Skeletal muscle satellite cell (primary cell): Measurements from ENCODE around the gene KRR1. TPM values are rescaled to one million over a fixed set of nuclear protein-coding genes. Genes with fewer than 3 reads are reported as not detected.

Source experiments
- H3K27me3 ChIP-seq: 2 replicates; pipeline ENCODE4 v1.7.0; 2013; ENCODE audit warnings: low read length; ENCODE audit not compliant: control insufficient read depth, insufficient read depth
- H3K36me3 ChIP-seq: 2 replicates; pipeline ENCODE4 v1.7.0; 2013; ENCODE audit warnings: mild to moderate bottlenecking, control low read depth, low read length; ENCODE audit not compliant: insufficient read depth
- H3K4me1 ChIP-seq: 2 replicates; pipeline ENCODE4 v1.7.0; 2013; ENCODE audit warnings: low read length; ENCODE audit not compliant: control insufficient read depth, insufficient read depth
- H3K4me2 ChIP-seq: 2 replicates; pipeline ENCODE4 v1.7.0; 2013; ENCODE audit warnings: mild to moderate bottlenecking, low read length
- H3K4me3 ChIP-seq: 2 replicates; pipeline ENCODE4 v1.7.0; 2013; ENCODE audit warnings: low read length
- H3K9ac ChIP-seq: 2 replicates; pipeline ENCODE4 v1.7.0; 2013; ENCODE audit warnings: mild to moderate bottlenecking, low read depth, low read length, moderate library complexity
- H3K9me3 ChIP-seq: replicated peaks from 2 replicates; pipeline ENCODE4 v1.7.0; 2013; ENCODE audit warnings: mild to moderate bottlenecking, control low read depth, low read length
- total RNA-seq: library from RNA; depleted of rRNA; stranded (reverse); fragments of >200 nt; gene quantifications from 2 replicates; pipeline ENCODE4 v1.2.3, GENCODE V29; 2012; rRNA removed

The KRR1 gene
- total RNA-seq = 22.5 and 27.4 TPM in 2 replicates

GRCh38 chr12:75511116-75512048 lies at the start of gene KRR1:
TSS of gene KRR1 (minus strand) at chr12:75511609. CDS start at chr12:75511597, 12 bp downstream.
- Histone ChIP-seq H3K4me3 (peak within 1 kb of the TSS; percentile 77), H3K9ac (peak within 1 kb of the TSS; percentile 89), H3K9me3 (no peaks in the 10 kb centered on the region), H3K36me3 (no peaks in the 10 kb centered on the region), H3K27me3 (no peaks in the 10 kb centered on the region), H3K4me2 (peak within 1 kb of the TSS; percentile 86), H3K4me1 (peaks cover 18% of the 10 kb centered on the region)

- no peak overlapping the region for H3K4me2 ChIP-seq
- H3K9me3 ChIP-seq = no peaks in the 10 kb centered on the region
- no peak overlapping the region for H3K9ac ChIP-seq
- H3K4me1 ChIP-seq = peaks cover 4% of the 10 kb centered on the region
- no peak overlapping the region for H3K4me3 ChIP-seq
- no peaks in the 10 kb centered on the region for H3K36me3 ChIP-seq
- H3K27me3 ChIP-seq = no peaks in the 10 kb centered on the region
Measured at GRCh38 chr12:75560167-75560566, 48.8 kb upstream of the KRR1 start.

- Histone ChIP-seq H3K9ac (no peak overlapping the region), H3K27me3 (no peaks in the 10 kb centered on the region), H3K36me3 (no peaks in the 10 kb centered on the region), H3K9me3 (no peaks in the 10 kb centered on the region), H3K4me2 (no peak overlapping the region), H3K4me3 (no peak overlapping the region), H3K4me1 (peaks cover 11% of the 10 kb centered on the region)
Measured at GRCh38 chr12:75558287-75558686, 46.9 kb upstream of the KRR1 start.

- no peak overlapping the region for H3K9ac ChIP-seq
- no peaks in the 10 kb centered on the region for H3K27me3 ChIP-seq
- peaks cover 11% of the 10 kb centered on the region for H3K4me1 ChIP-seq
- no peaks in the 10 kb centered on the region for H3K9me3 ChIP-seq
- H3K4me3 ChIP-seq = no peak overlapping the region
- H3K4me2 ChIP-seq = no peak overlapping the region
- H3K36me3 ChIP-seq = no peaks in the 10 kb centered on the region
Measured at GRCh38 chr12:75556311-75556899, 45.0 kb upstream of the KRR1 start.

- H3K9me3 ChIP-seq = no peaks in the 10 kb centered on the region
- no peak overlapping the region for H3K4me2 ChIP-seq
- H3K4me3 ChIP-seq = no peak overlapping the region
- H3K27me3 ChIP-seq = no peaks in the 10 kb centered on the region
- H3K9ac ChIP-seq = no peak overlapping the region
- H3K4me1 ChIP-seq = peaks cover 22% of the 10 kb centered on the region
- no peaks in the 10 kb centered on the region for H3K36me3 ChIP-seq
Measured at GRCh38 chr12:75554556-75554880, 43.1 kb upstream of the KRR1 start.

- Histone ChIP-seq H3K36me3 (no peaks in the 10 kb centered on the region), H3K4me2 (no peak overlapping the region), H3K9ac (no peak overlapping the region), H3K4me3 (no peak overlapping the region), H3K9me3 (no peaks in the 10 kb centered on the region), H3K4me1 (peaks cover 22% of the 10 kb centered on the region), H3K27me3 (no peaks in the 10 kb centered on the region)
Measured at GRCh38 chr12:75553836-75554555, 42.6 kb upstream of the KRR1 start.

GRCh38 chr12:75553398-75553797 lies 42.0 kb upstream of the KRR1 start:
- Histone ChIP-seq H3K27me3 (no peaks in the 10 kb centered on the region), H3K9ac (no peak overlapping the region), H3K4me2 (no peak overlapping the region), H3K9me3 (no peaks in the 10 kb centered on the region), H3K4me3 (no peak overlapping the region), H3K4me1 (peaks cover 22% of the 10 kb centered on the region), H3K36me3 (no peaks in the 10 kb centered on the region)

- H3K9me3 ChIP-seq = no peaks in the 10 kb centered on the region
- H3K27me3 ChIP-seq = no peaks in the 10 kb centered on the region
- no peak overlapping the region for H3K9ac ChIP-seq
- no peaks in the 10 kb centered on the region for H3K36me3 ChIP-seq
- H3K4me1 ChIP-seq = peaks cover 22% of the 10 kb centered on the region
- no peak overlapping the region for H3K4me3 ChIP-seq
- no peak overlapping the region for H3K4me2 ChIP-seq
Measured at GRCh38 chr12:75551477-75551876, 40.1 kb upstream of the KRR1 start.

GRCh38 chr12:75550401-75551240 lies 39.2 kb upstream of the KRR1 start:
- Histone ChIP-seq H3K4me3 (no peak overlapping the region), H3K9me3 (no peaks in the 10 kb centered on the region), H3K9ac (no peak overlapping the region), H3K4me2 (peak overlapping the region; percentile 10), H3K36me3 (no peaks in the 10 kb centered on the region), H3K27me3 (no peaks in the 10 kb centered on the region), H3K4me1 (peaks cover 18% of the 10 kb centered on the region)

GRCh38 chr12:75549989-75550388 lies 38.6 kb upstream of the KRR1 start:
- Histone ChIP-seq H3K4me3 (no peak overlapping the region), H3K9me3 (no peaks in the 10 kb centered on the region), H3K4me2 (peak overlapping the region; percentile 10), H3K27me3 (no peaks in the 10 kb centered on the region), H3K36me3 (no peaks in the 10 kb centered on the region), H3K4me1 (peaks cover 18% of the 10 kb centered on the region), H3K9ac (no peak overlapping the region)

- Histone ChIP-seq H3K4me1 (peaks cover 12% of the 10 kb centered on the region), H3K4me2 (no peak overlapping the region)
Measured at GRCh38 chr12:75548879-75549278, 37.5 kb upstream of the KRR1 start.

More at GRCh38 chr12:75548879-75549278, 37.5 kb upstream of the KRR1 start:
- no peak overlapping the region for H3K9ac ChIP-seq
- H3K36me3 ChIP-seq = no peaks in the 10 kb centered on the region
- H3K9me3 ChIP-seq = no peaks in the 10 kb centered on the region
- H3K4me3 ChIP-seq = no peak overlapping the region
- no peaks in the 10 kb centered on the region for H3K27me3 ChIP-seq
